GM12873 (cell line): ENCODE results near the gene CCL19.

Experiments used
- CTCF ChIP-seq: IDR thresholded peaks from 2 replicates; pipeline ENCODE4 v1.5.1; 2012; ENCODE audit warnings: low read depth, mild to moderate bottlenecking, moderate library complexity, low read length, control low read depth; ENCODE audit not compliant: insufficient read depth; ENCODE audit errors: missing control alignments

Gene CCL19

GRCh38 chr9:34650816-34651215, 40.3 kb downstream of the CCL19 start:
- TF ChIP-seq CTCF = no peak

GRCh38 chr9:34648673-34649072, 42.4 kb downstream of the CCL19 start:
- TF ChIP-seq CTCF = no peak

GRCh38 chr9:34647651-34648050, 43.4 kb downstream of the CCL19 start:
- TF ChIP-seq CTCF = no peak

GRCh38 chr9:34647084-34647403, 44.0 kb downstream of the CCL19 start:
- TF ChIP-seq CTCF = no peak

- TF ChIP-seq CTCF = peak; percentile 60
These were observed 44.6 kb downstream of the CCL19 start, which contains the start of gene GALT for GRCh38 chr9:34646211-34647083. GALT (plus strand) TSS chr9:34646675; CDS start chr9:34646705, 30 bp downstream.

GRCh38 chr9:34644766-34645314, 46.2 kb downstream of the CCL19 start:
- TF ChIP-seq CTCF = no peak

- TF ChIP-seq CTCF = no peak
These were observed 48.4 kb downstream of the CCL19 start for GRCh38 chr9:34642679-34643078.
